H9 (cell line): ENCODE measurements around the gene SFXN1. TPM values are rescaled to one million over a fixed set of nuclear protein-coding genes. Genes with fewer than 3 reads are reported as not detected.

Source experiments
- DNase-seq: peaks from one replicate; pipeline ENCODE4 v3.0.0-alpha.2; 2017
- H2AFZ ChIP-seq: one replicate; pipeline ENCODE4 v1.6.1; 2013; ENCODE audit warnings: mild to moderate bottlenecking, low read length, control low read depth, moderate library complexity
- H2AK5ac ChIP-seq: 2 replicates; pipeline ENCODE4 v1.6.1; 2013; ENCODE audit warnings: low read length, control low read depth, mixed read lengths; ENCODE audit not compliant: insufficient read length
- H2BK120ac ChIP-seq: one replicate; pipeline ENCODE4 v1.6.1; 2013; ENCODE audit warnings: low read depth, mild to moderate bottlenecking, low read length, control low read depth, inconsistent platforms; ENCODE audit not compliant: poor library complexity, severe bottlenecking
- H2BK12ac ChIP-seq: 2 replicates; pipeline ENCODE4 v1.6.1; 2013; ENCODE audit warnings: low read length, control low read depth, mixed read lengths, low read depth; ENCODE audit not compliant: insufficient read length
- H2BK15ac ChIP-seq: 2 replicates; pipeline ENCODE4 v1.6.1; 2013; ENCODE audit warnings: low read depth, low read length, control low read depth
- H2BK20ac ChIP-seq: one replicate; pipeline ENCODE4 v1.6.1; 2013; ENCODE audit warnings: low read depth, mild to moderate bottlenecking, low read length, control low read depth, inconsistent platforms; ENCODE audit not compliant: poor library complexity, severe bottlenecking
- H2BK5ac ChIP-seq: 2 replicates; pipeline ENCODE4 v1.6.1; 2013; ENCODE audit warnings: low read length, control low read depth, mixed read lengths; ENCODE audit not compliant: insufficient read length
- H3K14ac ChIP-seq: 2 replicates; pipeline ENCODE4 v1.6.1; 2013; ENCODE audit warnings: low read length, control low read depth; ENCODE audit not compliant: insufficient read depth
- H3K18ac ChIP-seq: 2 replicates; pipeline ENCODE4 v1.6.1; 2013; ENCODE audit warnings: low read depth, mild to moderate bottlenecking, mixed read lengths, low read length, control low read depth; ENCODE audit not compliant: insufficient read length
- H3K23ac ChIP-seq: 2 replicates; pipeline ENCODE4 v1.6.1; 2013; ENCODE audit warnings: low read length, control low read depth, mixed read lengths, low read depth; ENCODE audit not compliant: insufficient read length
- H3K23me2 ChIP-seq: 2 replicates; pipeline ENCODE4 v1.6.1; 2013; ENCODE audit warnings: low read depth, mild to moderate bottlenecking, mixed read lengths, low read length, control low read depth; ENCODE audit not compliant: insufficient read length, poor library complexity, severe bottlenecking
- H3K27ac ChIP-seq: 2 replicates; pipeline ENCODE4 v1.5.1; 2013; ENCODE audit warnings: low read length, control low read depth, mixed read lengths, low read depth; ENCODE audit not compliant: insufficient read length
- H3K27me3 ChIP-seq: 2 replicates; pipeline ENCODE4 v1.6.1; 2013; ENCODE audit warnings: low read length, control low read depth, inconsistent platforms; ENCODE audit not compliant: insufficient read depth
- H3K4ac ChIP-seq: 2 replicates; pipeline ENCODE4 v1.6.1; 2013; ENCODE audit warnings: low read depth, mild to moderate bottlenecking, control low read depth, inconsistent platforms, low read length, moderate library complexity
- H3K4me1 ChIP-seq: 2 replicates; pipeline ENCODE4 v1.6.1; 2013; ENCODE audit warnings: low read length, control low read depth, inconsistent platforms; ENCODE audit not compliant: insufficient read depth
- H3K4me2 ChIP-seq: 2 replicates; pipeline ENCODE4 v1.6.1; 2013; ENCODE audit warnings: low read length, control low read depth, mixed read lengths; ENCODE audit not compliant: insufficient read length, insufficient read depth
- H3K56ac ChIP-seq: 2 replicates; pipeline ENCODE4 v1.6.1; 2013; ENCODE audit warnings: low read depth, mild to moderate bottlenecking, mixed read lengths, low read length, control low read depth; ENCODE audit not compliant: insufficient read length
- H3K79me1 ChIP-seq: 2 replicates; pipeline ENCODE4 v1.6.1; 2013; ENCODE audit warnings: low read depth, mild to moderate bottlenecking, moderate library complexity, low read length, control low read depth, inconsistent platforms; ENCODE audit not compliant: insufficient read depth, poor library complexity, severe bottlenecking
- H3K79me2 ChIP-seq: 2 replicates; pipeline ENCODE4 v1.6.1; 2013; ENCODE audit warnings: low read length, control low read depth, inconsistent platforms; ENCODE audit not compliant: insufficient read depth
- H3K9ac ChIP-seq: 2 replicates; pipeline ENCODE4 v1.6.1; 2013; ENCODE audit warnings: low read length, control low read depth, mixed read lengths; ENCODE audit not compliant: insufficient read length; ENCODE audit errors: extremely low read depth
- H3K9me3 ChIP-seq: one replicate; pipeline ENCODE4 v1.6.1; 2013; ENCODE audit warnings: low read depth, low read length, inconsistent platforms; ENCODE audit not compliant: control insufficient read depth
- H3T11ph ChIP-seq: one replicate; pipeline ENCODE4 v1.6.1; 2013; ENCODE audit warnings: mild to moderate bottlenecking, low read length, control low read depth, inconsistent platforms
- H4K20me1 ChIP-seq: one replicate; pipeline ENCODE4 v1.6.1; 2013; ENCODE audit not compliant: control insufficient read depth, insufficient read length, insufficient read depth
- H4K5ac ChIP-seq: 2 replicates; pipeline ENCODE4 v1.6.1; 2013; ENCODE audit warnings: low read depth, mild to moderate bottlenecking, mixed read lengths, low read length, control low read depth; ENCODE audit not compliant: insufficient read length
- H4K8ac ChIP-seq: replicated peaks from 2 replicates; pipeline ENCODE4 v1.6.1; 2013; ENCODE audit warnings: low read length, control low read depth, mixed read lengths, low read depth; ENCODE audit not compliant: insufficient read length
- H4K91ac ChIP-seq: 2 replicates; pipeline ENCODE4 v1.6.1; 2013; ENCODE audit warnings: low read depth, mild to moderate bottlenecking, moderate library complexity, mixed read lengths, low read length, control low read depth; ENCODE audit not compliant: insufficient read length
- H3K27ac Mint-ChIP-seq, 3 experiments: 2 replicates in 2 of 3; 3 replicates in 1 of 3; pipeline ENCODE4 v1.8.0; 2020 to 2021; ENCODE audit warnings: mixed read lengths in 3 of 3, mild to moderate bottlenecking in 1 of 3, moderate library complexity in 1 of 3
- H3K27me3 Mint-ChIP-seq: 2 replicates; pipeline ENCODE4 v1.8.0; 2021; ENCODE audit warnings: low read depth, mild to moderate bottlenecking, moderate library complexity, mixed read lengths
- H3K36me3 Mint-ChIP-seq, 3 experiments: 2 replicates in 2 of 3; 3 replicates in 1 of 3; pipeline ENCODE4 v1.8.0; 2020 to 2021; ENCODE audit warnings: low read depth in 3 of 3, mixed read lengths in 3 of 3; ENCODE audit not compliant: insufficient read depth in 1 of 3
- H3K4me1 Mint-ChIP-seq, 2 experiments: 2 replicates each; pipeline ENCODE4 v1.8.0; 2020; ENCODE audit warnings: mixed read lengths in 2 of 2
- H3K4me3 Mint-ChIP-seq, 2 experiments: 2 replicates in 1 of 2; 3 replicates in 1 of 2; pipeline ENCODE4 v1.8.0; 2020 to 2021; ENCODE audit warnings: mild to moderate bottlenecking in 2 of 2, mixed read lengths in 2 of 2, moderate library complexity in 1 of 2
- H3K9me3 Mint-ChIP-seq, 2 experiments: 2 replicates in 1 of 2; 3 replicates in 1 of 2; pipeline ENCODE4 v1.8.0; 2020; ENCODE audit warnings: mild to moderate bottlenecking in 2 of 2, mixed read lengths in 2 of 2, moderate library complexity in 1 of 2
- WGBS: extraction: QIAGEN DNeasy Blood & Tissue Kit; methylation state at CpG from one replicate; pipeline ENCODE4 v1.1.7; 2013; ENCODE audit warnings: missing lambda C conversion rate, low lambda C conversion rate, mixed read lengths; ENCODE audit not compliant: insufficient read length; ENCODE audit errors: extremely low coverage; 5-methylcytosine and 5-hydroxymethylcytosine counted together
- total RNA-seq: library from RNA; stranded (reverse); gene quantifications from 2 replicates; pipeline ENCODE4 v1.2.1, GENCODE V29; 2021
- TF ChIP-seq, protein P1 (sequence below): fragments of 200-600 bp; sonication (generic); conservative IDR thresholded peaks from 3 replicates; pipeline ENCODE4 v1.8.0; 2021; ENCODE audit warnings: antibody characterized with exemption, mild to moderate bottlenecking

Gene SFXN1
- total RNA-seq, 1 experiment from 2014 or later = 99.2 TPM

DNA sequence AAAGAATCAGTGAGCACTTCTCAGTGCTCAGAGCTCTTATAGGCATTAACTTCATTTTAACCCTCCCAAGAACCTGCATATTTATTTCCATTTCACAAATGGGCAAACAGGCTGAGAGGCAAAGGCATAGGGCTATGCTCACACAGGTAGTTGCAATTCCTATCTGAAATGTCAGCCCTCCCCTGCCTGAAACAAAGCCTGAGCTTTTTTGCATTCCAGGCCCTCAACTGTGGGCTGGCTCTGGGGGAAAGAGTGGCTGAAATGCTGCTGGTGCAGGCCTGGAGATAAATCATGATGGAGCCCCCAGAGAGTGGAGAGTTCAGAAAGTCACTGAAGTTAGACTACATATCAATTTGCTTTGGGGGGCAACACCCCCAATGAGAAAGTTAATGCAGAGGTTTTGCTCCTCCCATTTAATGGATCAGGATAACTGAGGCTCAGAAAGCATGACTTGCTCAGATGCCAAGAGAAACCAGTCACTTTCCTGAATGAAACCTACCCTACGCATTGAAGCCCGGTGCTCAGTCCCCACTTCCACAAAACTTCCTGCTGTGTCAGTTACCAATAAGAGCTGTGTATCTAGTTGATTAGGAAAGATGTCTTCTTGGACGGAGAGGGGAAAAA, 40.0 kb upstream of the SFXN1 start:
- peaks cover 28% of the 10 kb centered on the region for H3K27me3 Mint-ChIP-seq
- Histone ChIP-seq H3K27me3 (peaks cover 12% of the 10 kb centered on the region; the same call in 1 of the 2 replicates), H3T11ph (no peak overlapping the region), H3K27ac (no peak overlapping the region), H4K91ac (no peak overlapping the region), H2BK120ac (no peak overlapping the region), H4K8ac (no peak overlapping the region), H4K5ac (no peak overlapping the region), H4K20me1 (no peaks in the 10 kb centered on the region), H3K4me2 (no peak overlapping the region), H3K4me1 (peaks cover 8% of the 10 kb centered on the region; the same call in 1 of the 2 replicates), H3K79me1 (no peaks in the 10 kb centered on the region), H2AFZ (no peak overlapping the region), H3K9me3 (no peaks in the 10 kb centered on the region), H3K79me2 (no peaks in the 10 kb centered on the region), H2BK20ac (no peak overlapping the region), H3K4ac (no peak overlapping the region), H2AK5ac (no peak overlapping the region), H3K23me2 (no peaks in the 10 kb centered on the region), H3K14ac (no peak overlapping the region), H2BK5ac (no peak overlapping the region), H3K18ac (no peak overlapping the region), H2BK12ac (no peak overlapping the region), H3K9ac (no peak overlapping the region), H2BK15ac (no peak overlapping the region), H3K23ac (no peak overlapping the region), H3K56ac (no peak overlapping the region)
- H3K4me3 Mint-ChIP-seq = no peak overlapping the region
- H3K9me3 Mint-ChIP-seq = no peaks in the 10 kb centered on the region
- H3K27ac Mint-ChIP-seq = no peak overlapping the region
- DNase-seq = no peak
- no CpG with 5 or more reads among the region's 3 CpGs for WGBS
- TF ChIP-seq, protein P1, sequence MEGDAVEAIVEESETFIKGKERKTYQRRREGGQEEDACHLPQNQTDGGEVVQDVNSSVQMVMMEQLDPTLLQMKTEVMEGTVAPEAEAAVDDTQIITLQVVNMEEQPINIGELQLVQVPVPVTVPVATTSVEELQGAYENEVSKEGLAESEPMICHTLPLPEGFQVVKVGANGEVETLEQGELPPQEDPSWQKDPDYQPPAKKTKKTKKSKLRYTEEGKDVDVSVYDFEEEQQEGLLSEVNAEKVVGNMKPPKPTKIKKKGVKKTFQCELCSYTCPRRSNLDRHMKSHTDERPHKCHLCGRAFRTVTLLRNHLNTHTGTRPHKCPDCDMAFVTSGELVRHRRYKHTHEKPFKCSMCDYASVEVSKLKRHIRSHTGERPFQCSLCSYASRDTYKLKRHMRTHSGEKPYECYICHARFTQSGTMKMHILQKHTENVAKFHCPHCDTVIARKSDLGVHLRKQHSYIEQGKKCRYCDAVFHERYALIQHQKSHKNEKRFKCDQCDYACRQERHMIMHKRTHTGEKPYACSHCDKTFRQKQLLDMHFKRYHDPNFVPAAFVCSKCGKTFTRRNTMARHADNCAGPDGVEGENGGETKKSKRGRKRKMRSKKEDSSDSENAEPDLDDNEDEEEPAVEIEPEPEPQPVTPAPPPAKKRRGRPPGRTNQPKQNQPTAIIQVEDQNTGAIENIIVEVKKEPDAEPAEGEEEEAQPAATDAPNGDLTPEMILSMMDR = no peak
- H3K4me1 Mint-ChIP-seq = peaks cover 43% of the 10 kb centered on the region in 2 experiments
- peaks cover 0 to under 1% (median 0%) of the 10 kb centered on the region in 3 experiments; a peak in 1 of 7 replicates for H3K36me3 Mint-ChIP-seq
